CD4-positive, alpha-beta T cell treated with Interferon alpha-2 for 1 hour (primary cell): Measurements from ENCODE around the gene CD2BP2.
"Not testable (repeated sequence)": the region's sequence is repeated elsewhere in the genome, so short reads cannot be mapped to it uniquely, and the experiment has no call there.

Experiments
- DNase-seq, 2 donors: peaks; one replicate each; pipeline ENCODE4 v3.0.0-alpha.2; 2020 to 2022

CD2BP2 gene

GRCh38 chr16:30341971-30342370 lies 13.1 kb downstream of the CD2BP2 start:
- not testable (repeated sequence) for DNase-seq

GRCh38 chr16:30340621-30341020 lies 14.5 kb downstream of the CD2BP2 start:
- no peak for DNase-seq

- not testable (repeated sequence) for DNase-seq
Measured at GRCh38 chr16:30338715-30339114, 16.4 kb downstream of the CD2BP2 start.

GRCh38 chr16:30337964-30338357 lies 17.1 kb downstream of the CD2BP2 start:
- DNase-seq = not testable (repeated sequence)

GRCh38 chr16:30335598-30336474 lies 19.3 kb downstream of the CD2BP2 start:
- no peak for DNase-seq

GRCh38 chr16:30335028-30335597 lies 20.0 kb downstream of the CD2BP2 start:
- DNase-seq = peak; percentile 80 to 85

- peak; percentile 82 to 90 for DNase-seq
Measured at GRCh38 chr16:30334473-30334989, 20.6 kb downstream of the CD2BP2 start.

GRCh38 chr16:30324220-30324619 lies 30.9 kb downstream of the CD2BP2 start:
- DNase-seq = not testable (repeated sequence)

- not testable (repeated sequence) for DNase-seq
Measured at GRCh38 chr16:30318647-30319046, 36.5 kb downstream of the CD2BP2 start.

- DNase-seq = not testable (repeated sequence)
Measured at GRCh38 chr16:30310937-30311336, 44.2 kb downstream of the CD2BP2 start.

- not testable (repeated sequence) for DNase-seq
Measured at GRCh38 chr16:30309255-30309654, 45.9 kb downstream of the CD2BP2 start.
